GM19238 (cell line): ENCODE data around the gene TGM2.
"Not testable (repeated sequence)": the region's sequence is repeated elsewhere in the genome, so short reads cannot be mapped to it uniquely, and the experiment has no call there.

Source experiments
- DNase-seq: peaks from one replicate; pipeline ENCODE4 v3.0.0; 2011; ENCODE audit warnings: low spot score; ENCODE audit not compliant: insufficient read length

Gene TGM2

DNA sequence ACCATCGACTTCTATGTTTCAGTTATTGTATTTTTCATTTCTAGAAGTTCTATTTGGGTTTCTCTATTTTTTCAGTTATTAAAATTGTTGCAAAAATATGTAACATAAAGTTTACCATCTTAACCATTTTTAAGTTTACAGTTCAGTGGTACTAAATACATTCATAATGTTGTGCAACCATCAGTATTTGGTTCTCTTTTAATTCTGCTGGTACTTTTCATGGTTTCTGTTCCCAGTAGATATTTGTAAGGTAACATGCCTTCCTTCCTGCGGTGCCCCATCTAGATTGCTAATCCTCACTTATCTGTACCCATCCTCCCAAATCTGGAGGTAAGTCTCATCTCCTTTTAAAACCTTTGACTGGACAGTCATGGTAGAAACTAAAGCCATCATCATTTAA, 47.9 kb downstream of the TGM2 start:
- no peak for DNase-seq

- DNase-seq: no peak
These were observed 48.5 kb downstream of the TGM2 start for GRCh38 chr20:38116409-38117165.

- no peak for DNase-seq
These were observed 49.2 kb downstream of the TGM2 start for GRCh38 chr20:38115896-38116295.

DNA sequence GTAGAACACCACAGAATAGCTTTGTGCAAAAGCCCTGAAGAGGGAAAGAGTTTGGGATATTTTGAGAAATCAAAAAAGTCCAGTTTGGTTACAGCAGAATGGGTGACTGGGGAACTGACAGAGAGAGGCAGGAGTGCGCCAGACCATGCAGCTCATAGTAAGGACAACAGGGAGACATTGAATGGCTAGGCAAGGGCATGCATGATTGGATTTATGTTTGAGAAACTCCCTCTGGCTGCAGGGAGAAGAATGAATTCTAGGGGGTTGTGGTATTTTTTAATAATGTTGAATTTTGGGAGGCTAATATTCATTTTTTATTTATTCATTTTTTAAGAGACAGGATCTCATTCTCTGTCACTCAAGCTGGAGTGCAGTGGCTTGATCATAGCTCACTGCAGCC, 49.9 kb downstream of the TGM2 start:
- DNase-seq: no peak

- no peak for DNase-seq
These were observed 50.7 kb downstream of the TGM2 start for GRCh38 chr20:38114353-38114791.

GRCh38 chr20:38113401-38114325, 51.4 kb downstream of the TGM2 start:
- DNase-seq: no peak

DNA sequence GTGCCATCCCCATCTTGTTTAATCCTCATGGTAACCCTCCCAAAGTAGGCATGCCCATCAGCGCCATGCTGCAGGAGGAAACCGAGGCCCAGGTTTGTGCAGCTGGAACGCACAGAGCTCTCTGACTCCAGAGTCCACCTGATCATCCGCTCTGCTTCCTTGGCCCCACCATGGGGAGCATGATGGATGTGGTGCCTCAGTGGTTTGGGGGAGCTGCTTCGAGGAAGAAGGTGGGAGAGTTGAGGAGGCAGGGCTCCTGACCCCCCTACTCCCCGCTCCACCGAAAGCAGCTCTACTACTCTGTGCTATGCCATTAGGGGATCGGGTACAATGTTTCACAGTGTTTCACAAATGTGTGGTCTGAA, 52.2 kb downstream of the TGM2 start:
- no peak for DNase-seq

DNA sequence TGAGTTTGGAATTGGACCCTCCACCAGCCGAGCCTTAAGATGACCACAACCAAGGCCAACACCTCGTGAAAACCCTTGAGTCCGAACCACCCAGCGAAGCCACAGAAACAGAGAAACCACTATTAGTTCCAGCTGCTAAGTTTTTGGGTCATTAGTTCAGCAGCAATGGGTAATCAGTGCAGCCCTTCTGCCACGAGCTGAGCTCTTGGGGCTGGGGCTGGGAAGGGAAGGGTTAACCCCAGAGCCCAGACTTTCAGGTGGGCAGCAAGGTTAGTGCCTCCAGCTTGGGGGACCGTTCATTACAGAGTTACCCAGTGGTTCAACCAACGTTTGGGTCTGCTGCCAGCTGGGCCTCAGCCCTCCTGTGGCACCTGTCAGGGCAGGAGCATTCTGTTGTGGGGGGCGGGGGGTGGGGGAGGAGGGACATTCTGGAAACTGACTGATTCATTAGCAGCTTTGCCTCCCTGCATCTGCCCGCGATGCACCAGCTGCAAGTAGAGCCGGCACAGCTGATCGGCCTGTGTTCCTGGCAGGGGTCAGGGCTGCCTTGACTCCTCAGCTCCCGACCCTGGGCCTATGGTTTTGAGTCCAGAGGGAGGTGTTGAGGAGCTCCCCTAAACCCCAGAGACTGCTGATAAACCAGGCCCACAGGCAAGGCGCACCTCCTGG, 52.7 kb downstream of the TGM2 start:
- no peak for DNase-seq

- DNase-seq: no peak
These were observed 53.5 kb downstream of the TGM2 start for GRCh38 chr20:38111366-38112232.

GRCh38 chr20:38110525-38111178, 54.4 kb downstream of the TGM2 start:
- no peak for DNase-seq

DNA sequence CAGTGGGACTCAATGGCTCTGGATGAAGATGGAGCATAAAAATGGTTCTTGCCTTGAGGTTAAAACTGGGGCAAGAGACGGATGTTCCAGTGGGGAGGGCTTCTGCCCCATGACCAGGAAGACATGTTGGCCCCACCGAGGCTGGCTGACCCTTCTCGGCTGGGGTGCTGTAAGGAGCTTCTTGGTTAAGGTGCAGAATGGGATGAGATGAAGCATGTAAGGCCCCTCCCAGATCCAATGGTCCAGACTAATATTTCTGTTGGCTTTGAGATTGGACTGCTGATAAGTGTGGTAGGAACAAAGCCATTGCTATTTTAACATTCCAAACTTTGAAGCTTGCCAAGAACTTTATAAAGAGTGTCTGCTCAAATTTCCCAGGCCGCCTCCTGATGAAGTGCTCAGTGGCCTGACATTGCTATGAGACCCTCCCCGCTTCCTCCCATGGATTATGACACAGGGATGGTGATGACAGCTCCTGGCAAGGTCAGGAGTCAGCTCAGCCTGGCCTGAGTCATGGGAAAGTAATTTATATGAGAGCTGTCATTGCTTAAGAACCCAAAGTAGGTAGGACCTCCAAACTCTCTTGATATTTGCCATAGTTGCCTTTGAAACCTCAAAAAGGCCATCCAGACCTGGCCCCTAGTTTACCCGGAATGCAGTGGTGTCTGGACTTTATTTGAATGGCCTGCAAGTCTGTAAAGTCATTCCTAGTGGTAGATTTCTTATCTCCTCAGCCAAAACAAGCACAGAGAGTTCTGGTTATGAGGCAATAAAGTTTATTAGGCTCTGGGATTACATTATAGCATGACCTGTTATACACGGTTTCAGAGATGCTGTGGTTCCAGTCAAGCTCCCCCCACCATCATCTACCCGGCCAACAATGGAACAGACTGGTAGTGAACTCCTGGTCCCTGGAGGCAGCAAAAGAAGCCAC, 55.2 kb downstream of the TGM2 start:
- DNase-seq: no peak

GRCh38 chr20:38108986-38109541, 56.0 kb downstream of the TGM2 start:
- DNase-seq: no peak

DNA sequence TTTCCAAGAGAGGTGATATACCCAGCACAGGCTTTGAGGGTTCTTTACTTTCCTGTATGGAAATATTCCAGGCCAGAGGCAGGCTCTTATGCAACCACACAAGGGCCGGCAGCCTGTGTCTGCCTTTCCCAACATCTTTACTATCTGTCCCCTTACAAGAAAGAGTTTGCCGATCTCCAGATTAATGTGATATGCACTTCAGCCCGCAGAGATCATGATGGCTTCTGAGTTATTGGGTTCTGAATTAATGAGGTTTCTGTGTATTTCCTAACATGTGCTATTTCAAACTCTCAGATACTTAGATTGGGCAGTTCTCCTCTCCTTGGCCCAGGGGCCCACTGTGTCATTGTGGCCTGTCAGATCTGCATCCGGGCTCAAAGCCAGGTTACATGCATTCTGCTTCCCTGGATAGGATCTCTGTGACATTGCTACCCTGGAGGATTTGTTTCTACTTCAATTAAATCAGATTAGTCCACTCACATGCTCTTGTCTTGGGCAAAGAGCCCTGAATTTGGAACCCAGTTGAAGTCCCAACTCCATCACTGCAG, 56.6 kb downstream of the TGM2 start:
- DNase-seq: no peak

DNA sequence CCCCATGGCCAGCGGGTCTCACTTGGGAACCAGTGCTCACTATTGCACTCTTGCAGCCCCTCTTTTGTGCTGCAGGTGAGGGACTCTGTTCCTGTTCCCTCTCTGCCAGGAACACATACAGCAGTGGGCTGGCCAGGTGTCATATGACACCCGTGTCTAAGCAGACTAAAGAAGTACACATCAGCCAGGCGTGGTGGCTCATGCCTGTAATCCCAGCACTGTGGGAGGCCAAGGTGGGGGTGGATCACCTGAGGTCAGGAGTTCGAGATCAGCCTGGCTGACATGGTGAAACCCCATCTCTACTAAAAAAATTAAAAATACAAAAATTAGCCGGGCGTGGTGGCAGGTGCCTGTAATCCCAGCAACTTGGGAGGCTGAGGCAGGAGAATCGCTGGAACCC, 57.2 kb downstream of the TGM2 start:
- not testable (repeated sequence) for DNase-seq

GRCh38 chr20:38107386-38107785, 57.7 kb downstream of the TGM2 start:
- DNase-seq: not testable (repeated sequence)

DNA sequence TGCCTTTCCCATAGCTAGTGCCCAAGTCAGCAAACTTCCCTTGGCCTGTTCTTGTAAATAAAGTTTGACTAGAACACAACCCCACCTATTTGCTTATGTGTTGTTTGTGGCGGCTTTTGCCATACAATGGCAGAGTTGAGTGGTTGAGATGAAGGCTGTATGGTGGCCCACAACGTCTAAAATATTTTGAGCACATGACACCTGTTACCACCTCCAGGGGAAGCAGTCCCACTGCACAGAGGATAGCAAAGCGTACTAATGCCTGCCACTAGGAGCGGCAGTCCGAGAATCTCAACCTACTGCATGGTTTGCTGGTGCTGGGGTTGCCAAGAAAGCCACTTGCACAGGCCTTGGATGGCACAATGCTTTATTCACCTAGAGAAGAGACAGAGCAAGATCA, 58.6 kb downstream of the TGM2 start:
- no peak for DNase-seq

DNA sequence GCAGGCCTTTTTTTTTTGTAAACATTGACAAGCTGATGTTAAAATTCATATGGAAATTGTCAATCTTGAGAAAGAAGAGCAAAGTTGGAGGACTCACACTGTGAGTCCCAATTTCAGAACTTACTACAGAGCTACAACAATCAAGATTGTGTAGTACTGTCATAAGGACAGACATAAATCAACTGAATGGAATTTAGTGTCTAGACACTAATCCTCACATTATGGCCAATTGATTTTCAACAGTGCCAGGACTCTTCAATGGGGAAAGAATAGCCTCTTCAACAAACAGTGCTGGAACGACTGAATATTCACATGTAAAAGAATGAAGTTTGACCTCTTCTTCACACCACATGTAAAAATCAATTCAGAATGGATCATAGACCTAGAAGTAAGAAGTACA, 60.8 kb downstream of the TGM2 start:
- no peak for DNase-seq

- not testable (repeated sequence) for DNase-seq
These were observed 62.9 kb downstream of the TGM2 start for GRCh38 chr20:38102206-38102605.

DNA sequence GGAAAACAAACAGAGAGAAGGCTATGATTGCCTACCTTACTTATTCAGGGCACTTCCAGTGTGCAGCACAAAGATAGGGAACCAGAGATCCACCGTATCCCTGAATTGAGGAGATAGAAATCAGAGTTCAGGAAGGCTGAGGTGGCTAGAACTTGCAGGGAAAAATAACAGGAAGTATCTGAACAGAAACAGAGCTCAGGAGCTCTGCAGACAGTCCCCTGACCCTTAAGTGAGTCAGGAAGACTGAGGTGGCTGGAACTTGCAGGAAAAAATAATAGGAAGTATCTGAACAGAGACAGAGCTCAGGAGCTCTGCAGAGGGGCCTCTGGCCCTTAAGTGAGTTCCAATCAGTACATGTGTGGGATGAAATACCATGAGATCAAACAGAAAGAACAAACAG, 66.1 kb downstream of the TGM2 start:
- DNase-seq: no peak
